ENCODE data around the gene CDC37L1.

Gene CDC37L1

GRCh38 chr9:4706971-4707622, 27.7 kb downstream of the CDC37L1 start:
- no peak for DNase-seq (ENCODE audit: low read depth)
- H3K4me3 ChIP-seq (ENCODE audit: control insufficient read depth, low read depth, low read length): no peak overlapping the region
- no peak for TF ChIP-seq CTCF (conservative IDR thresholded peaks at IDR 0.05; ENCODE audit: control insufficient read depth, insufficient read depth, low read depth, low read length)

GRCh38 chr9:4709380-4709779, 30.0 kb downstream of the CDC37L1 start:
- no peak for DNase-seq (ENCODE audit: low read depth)
- H3K4me3 ChIP-seq (ENCODE audit: control insufficient read depth, low read depth, low read length): no peak overlapping the region
- no peak for TF ChIP-seq CTCF (conservative IDR thresholded peaks at IDR 0.05; ENCODE audit: control insufficient read depth, insufficient read depth, low read depth, low read length)

GRCh38 chr9:4713849-4714248, 34.5 kb downstream of the CDC37L1 start:
- no peak for TF ChIP-seq CTCF (conservative IDR thresholded peaks at IDR 0.05; ENCODE audit: control insufficient read depth, insufficient read depth, low read depth, low read length)
- no peak overlapping the region for H3K4me3 ChIP-seq (ENCODE audit: control insufficient read depth, low read depth, low read length)
- no peak for DNase-seq (ENCODE audit: low read depth)

GRCh38 chr9:4714266-4715016, 35.1 kb downstream of the CDC37L1 start:
- no peak overlapping the region for H3K4me3 ChIP-seq (ENCODE audit: control insufficient read depth, low read depth, low read length)
- no peak for DNase-seq (ENCODE audit: low read depth)
- TF ChIP-seq CTCF (conservative IDR thresholded peaks at IDR 0.05; ENCODE audit: control insufficient read depth, insufficient read depth, low read depth, low read length): no peak

GRCh38 chr9:4716163-4716562, 36.8 kb downstream of the CDC37L1 start:
- DNase-seq (ENCODE audit: low read depth): no peak
- no peak overlapping the region for H3K4me3 ChIP-seq (ENCODE audit: control insufficient read depth, low read depth, low read length)
- no peak for TF ChIP-seq CTCF (conservative IDR thresholded peaks at IDR 0.05; ENCODE audit: control insufficient read depth, insufficient read depth, low read depth, low read length)

- no peak for TF ChIP-seq CTCF (conservative IDR thresholded peaks at IDR 0.05; ENCODE audit: control insufficient read depth, insufficient read depth, low read depth, low read length)
- no peak overlapping the region for H3K4me3 ChIP-seq (ENCODE audit: control insufficient read depth, low read depth, low read length)
- no peak for DNase-seq (ENCODE audit: low read depth)
Observed at GRCh38 chr9:4717815-4718214, 38.4 kb downstream of the CDC37L1 start.

Measured in fibroblast of mammary gland (primary cell).